ENCODE measurements around the gene ZC3H11A. TPM values are rescaled to one million over a fixed set of nuclear protein-coding genes. Genes with fewer than 3 reads are reported as not detected.

Gene ZC3H11A
- total and polyA plus RNA-seq, 2 of the 13 experiments (the other 11 are each of a cell fraction or from before 2014, with no cell fraction given): 56.9 to 59.7 TPM

DNA sequence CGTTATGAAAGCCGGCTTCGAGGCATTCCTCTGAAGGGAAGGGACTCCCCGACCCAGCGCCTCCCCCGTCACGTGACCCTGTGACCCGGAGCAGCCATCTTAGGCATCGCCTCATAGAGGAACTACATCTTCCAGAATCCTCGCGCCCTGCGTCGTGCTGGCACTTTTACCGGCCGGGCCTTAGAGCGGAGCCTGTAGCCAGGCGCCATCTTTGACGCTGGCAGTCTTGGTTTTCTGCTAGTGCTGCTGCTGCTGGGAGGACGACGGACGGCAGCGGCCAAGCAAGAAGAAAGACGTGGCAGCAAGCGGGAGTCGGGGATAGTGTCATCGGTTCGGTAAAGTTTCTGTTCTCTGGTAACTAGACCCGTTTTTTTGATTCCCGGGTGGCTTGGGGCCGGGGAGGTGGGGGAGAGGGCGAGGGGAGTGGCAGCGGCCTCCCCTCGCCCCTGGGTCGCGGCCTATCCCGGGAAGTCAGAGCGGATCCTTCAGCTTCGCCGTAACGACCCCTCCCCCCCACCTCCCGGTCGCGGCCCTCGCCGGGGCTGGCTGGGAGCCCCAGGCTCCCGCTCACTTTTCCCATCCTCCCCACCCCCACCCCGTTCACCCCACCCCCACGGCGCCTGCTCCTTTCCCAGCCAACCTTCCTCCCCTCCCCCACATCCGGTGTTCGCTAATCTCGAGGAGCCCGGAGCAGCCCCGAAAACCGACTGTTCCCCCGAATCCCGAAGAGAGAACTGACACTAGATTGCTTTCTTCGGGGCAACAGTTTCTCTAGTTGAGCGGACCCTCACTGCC, at the start of gene ZC3H11A, which contains the start of gene ZBED6 (continued):
- TF ChIP-seq EEA1 (CRISPR knock-in tag; IDR thresholded peaks at IDR 0.05; ENCODE audit: borderline replicate concordance): no peak
- TF ChIP-seq ZNF547 (CRISPR knock-in tag; IDR thresholded peaks at IDR 0.05): no peak
- TF ChIP-seq, protein P1, sequence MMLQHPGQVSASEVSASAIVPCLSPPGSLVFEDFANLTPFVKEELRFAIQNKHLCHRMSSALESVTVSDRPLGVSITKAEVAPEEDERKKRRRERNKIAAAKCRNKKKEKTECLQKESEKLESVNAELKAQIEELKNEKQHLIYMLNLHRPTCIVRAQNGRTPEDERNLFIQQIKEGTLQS (CRISPR knock-in tag; IDR thresholded peaks at IDR 0.05): no peak
- no peak for TF ChIP-seq RELA (CRISPR knock-in tag; IDR thresholded peaks at IDR 0.05)
- TF ChIP-seq SALL1 (CRISPR knock-in tag; IDR thresholded peaks at IDR 0.05): peak; percentile 73; the same call in 1 of the 2 replicates
- TF ChIP-seq SETDB1 (CRISPR knock-in tag; IDR thresholded peaks at IDR 0.05; ENCODE audit: borderline replicate concordance): no peak
- TF ChIP-seq ZEB1 (IDR thresholded peaks at IDR 0.05; ENCODE audit: insufficient replicate concordance, low read depth): no peak
- no peak for TF ChIP-seq CAMTA2 (CRISPR knock-in tag; IDR thresholded peaks at IDR 0.05; ENCODE audit: borderline replicate concordance)
- TF ChIP-seq ZNF83 (CRISPR knock-in tag; IDR thresholded peaks at IDR 0.05; ENCODE audit: borderline replicate concordance): no peak
- TF ChIP-seq SOX5 (CRISPR knock-in tag; IDR thresholded peaks at IDR 0.05; ENCODE audit: borderline replicate concordance): no peak
- TF ChIP-seq, protein P2, sequence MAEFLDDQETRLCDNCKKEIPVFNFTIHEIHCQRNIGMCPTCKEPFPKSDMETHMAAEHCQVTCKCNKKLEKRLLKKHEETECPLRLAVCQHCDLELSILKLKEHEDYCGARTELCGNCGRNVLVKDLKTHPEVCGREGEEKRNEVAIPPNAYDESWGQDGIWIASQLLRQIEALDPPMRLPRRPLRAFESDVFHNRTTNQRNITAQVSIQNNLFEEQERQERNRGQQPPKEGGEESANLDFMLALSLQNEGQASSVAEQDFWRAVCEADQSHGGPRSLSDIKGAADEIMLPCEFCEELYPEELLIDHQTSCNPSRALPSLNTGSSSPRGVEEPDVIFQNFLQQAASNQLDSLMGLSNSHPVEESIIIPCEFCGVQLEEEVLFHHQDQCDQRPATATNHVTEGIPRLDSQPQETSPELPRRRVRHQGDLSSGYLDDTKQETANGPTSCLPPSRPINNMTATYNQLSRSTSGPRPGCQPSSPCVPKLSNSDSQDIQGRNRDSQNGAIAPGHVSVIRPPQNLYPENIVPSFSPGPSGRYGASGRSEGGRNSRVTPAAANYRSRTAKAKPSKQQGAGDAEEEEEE (CRISPR knock-in tag; IDR thresholded peaks at IDR 0.05; ENCODE audit: borderline replicate concordance): no peak
- TF ChIP-seq SMC3 (IDR thresholded peaks at IDR 0.05; ENCODE audit: low read length): no peak
- TF ChIP-seq ZNF629 (CRISPR knock-in tag; conservative IDR thresholded peaks at IDR 0.05): no peak
- no peak for TF ChIP-seq FOSL1 (CRISPR knock-in tag; IDR thresholded peaks at IDR 0.05; ENCODE audit: borderline replicate concordance)
- TF ChIP-seq, protein P3, sequence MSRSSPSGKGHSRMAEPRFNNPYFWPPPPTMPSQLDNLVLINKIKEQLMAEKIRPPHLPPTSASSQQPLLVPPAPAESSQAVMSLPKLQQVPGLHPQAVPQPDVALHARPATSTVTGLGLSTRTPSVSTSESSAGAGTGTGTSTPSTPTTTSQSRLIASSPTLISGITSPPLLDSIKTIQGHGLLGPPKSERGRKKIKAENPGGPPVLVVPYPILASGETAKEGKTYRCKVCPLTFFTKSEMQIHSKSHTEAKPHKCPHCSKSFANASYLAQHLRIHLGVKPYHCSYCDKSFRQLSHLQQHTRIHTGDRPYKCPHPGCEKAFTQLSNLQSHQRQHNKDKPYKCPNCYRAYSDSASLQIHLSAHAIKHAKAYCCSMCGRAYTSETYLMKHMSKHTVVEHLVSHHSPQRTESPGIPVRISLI (CRISPR knock-in tag; IDR thresholded peaks at IDR 0.05; ENCODE audit: borderline replicate concordance): no peak
- TF ChIP-seq HOXD1 (CRISPR knock-in tag; IDR thresholded peaks at IDR 0.05): peak; percentile 64; the same call in 1 of the 2 replicates
- no peak for TF ChIP-seq ADNP (CRISPR knock-in tag; IDR thresholded peaks at IDR 0.05)
- no peak for TF ChIP-seq ZNF343 (CRISPR knock-in tag; IDR thresholded peaks at IDR 0.05)
- no peak for TF ChIP-seq NFE2 (CRISPR knock-in tag; IDR thresholded peaks at IDR 0.05)
- TF ChIP-seq TMF1 (CRISPR knock-in tag; IDR thresholded peaks at IDR 0.05; ENCODE audit: low read depth): no peak
- TF ChIP-seq, protein P4, sequence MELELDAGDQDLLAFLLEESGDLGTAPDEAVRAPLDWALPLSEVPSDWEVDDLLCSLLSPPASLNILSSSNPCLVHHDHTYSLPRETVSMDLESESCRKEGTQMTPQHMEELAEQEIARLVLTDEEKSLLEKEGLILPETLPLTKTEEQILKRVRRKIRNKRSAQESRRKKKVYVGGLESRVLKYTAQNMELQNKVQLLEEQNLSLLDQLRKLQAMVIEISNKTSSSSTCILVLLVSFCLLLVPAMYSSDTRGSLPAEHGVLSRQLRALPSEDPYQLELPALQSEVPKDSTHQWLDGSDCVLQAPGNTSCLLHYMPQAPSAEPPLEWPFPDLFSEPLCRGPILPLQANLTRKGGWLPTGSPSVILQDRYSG (CRISPR knock-in tag; IDR thresholded peaks at IDR 0.05): 0 out of 2 replicates have a peak, but pooled peaks have one; percentile 46
- no peak for TF ChIP-seq ZC3H4 (CRISPR knock-in tag; IDR thresholded peaks at IDR 0.05; ENCODE audit: borderline replicate concordance)
- TF ChIP-seq ZSCAN29 (CRISPR knock-in tag; conservative IDR thresholded peaks at IDR 0.05): no peak
- TF ChIP-seq KLF16 (CRISPR knock-in tag; IDR thresholded peaks at IDR 0.05): peak in 1 of 2 experiments; percentile 59; a peak in 2 of 4 replicates
- peak; percentile 75; the same call in 1 of the 2 replicates for TF ChIP-seq MEIS2 (CRISPR knock-in tag; IDR thresholded peaks at IDR 0.05)
- no peak for TF ChIP-seq ARNTL (CRISPR knock-in tag; IDR thresholded peaks at IDR 0.05)
- TF ChIP-seq, protein P5, sequence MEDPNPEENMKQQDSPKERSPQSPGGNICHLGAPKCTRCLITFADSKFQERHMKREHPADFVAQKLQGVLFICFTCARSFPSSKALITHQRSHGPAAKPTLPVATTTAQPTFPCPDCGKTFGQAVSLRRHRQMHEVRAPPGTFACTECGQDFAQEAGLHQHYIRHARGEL (CRISPR knock-in tag; IDR thresholded peaks at IDR 0.05): no peak
- no peak for TF ChIP-seq ZNF776 (CRISPR knock-in tag; IDR thresholded peaks at IDR 0.05)
